ENCODE data around the gene ERMAP.

DNA sequence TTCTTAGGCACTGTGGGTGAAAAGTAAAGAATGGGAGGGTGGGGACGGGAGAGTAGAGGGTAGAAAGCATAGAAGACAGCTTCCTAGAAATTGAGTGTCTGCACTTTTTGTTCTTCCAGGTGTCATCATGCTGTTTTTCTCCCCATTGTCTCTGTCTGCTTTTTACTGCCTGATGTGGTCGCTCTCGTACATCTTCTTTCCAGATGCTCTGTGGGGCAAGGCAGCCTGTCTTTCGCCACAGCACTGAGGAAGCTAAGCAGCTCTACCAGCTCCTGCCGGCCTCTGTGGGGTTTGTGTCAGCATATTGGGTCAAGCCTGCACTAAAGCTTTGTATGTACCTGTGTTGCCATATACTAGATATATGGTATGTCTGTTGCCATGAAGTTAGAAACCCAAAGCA, 18.9 kb upstream of the ERMAP start:
- no peak for TF ChIP-seq POLR2A (IDR thresholded peaks at IDR 0.05; ENCODE audit: low read depth, low read length)
- no peak for TF ChIP-seq POLR2AphosphoS5 (IDR thresholded peaks at IDR 0.05; ENCODE audit: low read depth, low read length)
